Fibroblast of lung (primary cell): ENCODE data around the gene PLEKHA6. TPM values are rescaled to one million over a fixed set of nuclear protein-coding genes. Genes with fewer than 3 reads are reported as not detected.

ENCODE experiments used
- DNase-seq, 2 donors: peaks; one replicate each; pipeline versions ENCODE4 v3.0.0 to v3.0.0-alpha.2; 2010; ENCODE audit warnings: low read depth in 2 of 2
- H2AFZ ChIP-seq: 2 replicates; pipeline ENCODE4 v1.5.1; 2012; ENCODE audit warnings: low read length, control low read depth, inconsistent platforms
- H3K27ac ChIP-seq: 2 replicates; pipeline ENCODE4 v1.5.1; 2011; ENCODE audit warnings: low read length, control low read depth; ENCODE audit not compliant: insufficient read depth
- H3K27me3 ChIP-seq: 2 replicates; pipeline ENCODE4 v1.5.1; 2011; ENCODE audit warnings: mild to moderate bottlenecking, low read length; ENCODE audit not compliant: control insufficient read depth, insufficient read depth
- H3K36me3 ChIP-seq: 2 replicates; pipeline ENCODE4 v1.5.1; 2011; ENCODE audit warnings: low read length; ENCODE audit not compliant: control insufficient read depth, insufficient read depth
- H3K4me1 ChIP-seq: 2 replicates; pipeline ENCODE4 v1.5.1; 2011; ENCODE audit warnings: low read length; ENCODE audit not compliant: control insufficient read depth, insufficient read depth; ENCODE audit errors: extremely low read depth
- H3K4me2 ChIP-seq: 2 replicates; pipeline ENCODE4 v1.5.1; 2011; ENCODE audit warnings: low read length, control low read depth; ENCODE audit not compliant: insufficient read depth; ENCODE audit errors: extremely low read depth
- H3K4me3 ChIP-seq, 4 experiments: fragments of 200-600 bp in 1 of 4; sonication (generic) in 1 of 4; replicated peaks in 1 of 4; 2 replicates each; pipeline ENCODE4 v1.5.1; 2011 to 2016; ENCODE audit warnings: low read length in 4 of 4, low read depth in 3 of 4, mild to moderate bottlenecking in 3 of 4, control low read depth in 2 of 4, inconsistent platforms in 1 of 4, mixed read lengths in 1 of 4; ENCODE audit not compliant: insufficient read depth in 1 of 4; ENCODE audit errors: control extremely low read depth in 1 of 4
- H3K79me2 ChIP-seq: 2 replicates; pipeline ENCODE4 v1.5.1; 2012; ENCODE audit warnings: mild to moderate bottlenecking, low read length, inconsistent platforms; ENCODE audit not compliant: control insufficient read depth, insufficient read depth
- H3K9ac ChIP-seq: 2 replicates; pipeline ENCODE4 v1.5.1; 2011; ENCODE audit warnings: mild to moderate bottlenecking, low read length, control low read depth; ENCODE audit not compliant: insufficient read depth
- H3K9me3 ChIP-seq: 2 replicates; pipeline ENCODE4 v1.5.1; 2012; ENCODE audit warnings: low read depth, low read length; ENCODE audit not compliant: control insufficient read depth, insufficient read depth
- H4K20me1 ChIP-seq: 2 replicates; pipeline ENCODE4 v1.5.1; 2011; ENCODE audit warnings: low read length; ENCODE audit not compliant: control insufficient read depth, insufficient read depth; ENCODE audit errors: extremely low read depth
- CTCF ChIP-seq, 2 donors: IDR thresholded peaks in 1 of 2; conservative IDR thresholded peaks in 1 of 2; 1 replicate in 1 of 2; 2 replicates in 1 of 2; pipeline ENCODE4 v1.5.1; 2011 to 2012; ENCODE audit warnings: low read length in 2 of 2, control low read depth in 1 of 2, inconsistent platforms in 1 of 2, low read depth in 1 of 2, mild to moderate bottlenecking in 1 of 2
- EZH2 ChIP-seq: IDR thresholded peaks from 2 replicates; pipeline ENCODE4 v1.5.1; 2012; ENCODE audit warnings: low read length, control low read depth, mild to moderate bottlenecking; ENCODE audit errors: missing control alignments
- polyA plus RNA-seq, 2 donors: library from polyadenylated mRNA; depleted of rRNA in 1 of 2; stranded (reverse) in 1 of 2; unstranded in 1 of 2; fragments of >200 nt; gene quantifications; 2 replicates each; pipeline ENCODE4 v1.2.1, GENCODE V29; 2011 to 2012; ENCODE audit warnings: missing spikeins in 1 of 2
- total RNA-seq: library from RNA; depleted of rRNA; stranded (reverse); fragments of >200 nt; gene quantifications from 2 replicates; pipeline ENCODE4 v1.2.1, GENCODE V29; 2014

PLEKHA6 gene
- total and polyA plus RNA-seq, 2 donors (not counting 1 experiment from before 2014, with no cell fraction given) = 3.8 to 4.3 TPM

DNA sequence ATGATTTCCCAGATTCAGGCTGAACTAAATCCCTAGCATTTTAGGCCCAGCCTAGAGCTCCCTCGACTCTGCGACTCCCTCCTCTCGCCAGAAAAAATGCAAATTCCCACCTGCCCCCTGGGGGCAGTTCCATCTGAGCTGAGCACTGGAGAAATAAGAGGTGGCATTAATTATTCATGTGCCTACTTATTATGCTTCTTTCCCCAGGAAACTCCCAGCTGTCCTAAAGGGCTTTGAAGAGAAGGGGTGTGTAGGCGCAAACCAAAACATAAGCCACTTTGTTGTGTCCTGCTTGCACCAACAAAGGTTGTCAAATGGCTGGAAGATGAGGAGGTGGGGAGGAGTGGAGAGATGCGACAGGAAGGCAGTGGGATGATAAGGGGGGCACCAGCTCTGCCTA is 104.5 kb downstream of the PLEKHA6 start:
- Histone ChIP-seq H3K27ac (no peak overlapping the region), H3K27me3 (peaks cover 6% of the 10 kb centered on the region), H2AFZ (no peak overlapping the region), H3K4me3 (no peak overlapping the region), H3K9ac (no peak overlapping the region), H3K4me1 (peaks cover 3% of the 10 kb centered on the region), H3K79me2 (no peaks in the 10 kb centered on the region), H3K36me3 (no peaks in the 10 kb centered on the region), H4K20me1 (no peaks in the 10 kb centered on the region), H3K9me3 (no peaks in the 10 kb centered on the region), H3K4me2 (no peak overlapping the region)
- DNase-seq = no peak
- no peak for TF ChIP-seq EZH2

DNA sequence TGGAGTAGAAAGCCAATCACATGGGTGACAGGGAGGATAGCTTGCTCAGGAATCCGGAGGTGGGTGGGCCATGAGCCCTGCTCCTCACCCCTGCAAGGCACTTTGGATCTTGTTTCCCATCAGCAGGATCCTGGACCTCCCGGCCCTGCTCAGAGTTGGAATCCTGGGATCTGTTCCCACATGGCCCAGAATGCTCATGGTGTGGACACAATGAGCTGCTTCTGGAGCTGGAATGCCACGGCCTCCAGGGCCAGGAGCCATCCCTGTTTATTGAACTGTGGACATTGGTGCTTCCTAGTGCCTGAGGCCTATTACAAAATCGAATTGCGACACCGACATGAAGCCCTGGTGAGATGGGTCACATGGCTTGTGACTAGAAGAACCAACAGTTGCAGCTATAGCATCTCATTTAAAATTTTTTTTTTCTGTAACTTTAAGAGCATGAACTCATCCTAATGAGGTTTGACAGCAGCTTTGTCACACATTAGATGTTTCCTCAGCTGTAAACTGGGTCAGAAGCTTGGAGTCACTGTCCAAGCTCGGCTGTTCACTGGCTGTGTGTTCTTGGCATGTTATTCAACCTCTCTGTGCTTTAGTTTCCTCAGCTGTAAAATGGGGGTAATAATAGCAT is 105.6 kb downstream of the PLEKHA6 start:
- Histone ChIP-seq H3K27me3 (peaks cover 6% of the 10 kb centered on the region), H3K79me2 (no peaks in the 10 kb centered on the region), H3K27ac (no peak overlapping the region), H3K4me2 (no peak overlapping the region), H3K4me3 (no peak overlapping the region), H2AFZ (no peak overlapping the region), H4K20me1 (no peaks in the 10 kb centered on the region), H3K36me3 (no peaks in the 10 kb centered on the region), H3K9me3 (no peaks in the 10 kb centered on the region), H3K4me1 (peaks cover 3% of the 10 kb centered on the region), H3K9ac (no peak overlapping the region)
- DNase-seq = peak in 1 of 2 donors; percentile 84
- TF ChIP-seq CTCF (conservative IDR thresholded peaks at IDR 0.05 in 1 of 2, IDR thresholded peaks at IDR 0.05 in 1 of 2; ENCODE audit: low read depth in 1 of 2, low read length in 2 of 2) = no peak
- TF ChIP-seq EZH2 = no peak

DNA sequence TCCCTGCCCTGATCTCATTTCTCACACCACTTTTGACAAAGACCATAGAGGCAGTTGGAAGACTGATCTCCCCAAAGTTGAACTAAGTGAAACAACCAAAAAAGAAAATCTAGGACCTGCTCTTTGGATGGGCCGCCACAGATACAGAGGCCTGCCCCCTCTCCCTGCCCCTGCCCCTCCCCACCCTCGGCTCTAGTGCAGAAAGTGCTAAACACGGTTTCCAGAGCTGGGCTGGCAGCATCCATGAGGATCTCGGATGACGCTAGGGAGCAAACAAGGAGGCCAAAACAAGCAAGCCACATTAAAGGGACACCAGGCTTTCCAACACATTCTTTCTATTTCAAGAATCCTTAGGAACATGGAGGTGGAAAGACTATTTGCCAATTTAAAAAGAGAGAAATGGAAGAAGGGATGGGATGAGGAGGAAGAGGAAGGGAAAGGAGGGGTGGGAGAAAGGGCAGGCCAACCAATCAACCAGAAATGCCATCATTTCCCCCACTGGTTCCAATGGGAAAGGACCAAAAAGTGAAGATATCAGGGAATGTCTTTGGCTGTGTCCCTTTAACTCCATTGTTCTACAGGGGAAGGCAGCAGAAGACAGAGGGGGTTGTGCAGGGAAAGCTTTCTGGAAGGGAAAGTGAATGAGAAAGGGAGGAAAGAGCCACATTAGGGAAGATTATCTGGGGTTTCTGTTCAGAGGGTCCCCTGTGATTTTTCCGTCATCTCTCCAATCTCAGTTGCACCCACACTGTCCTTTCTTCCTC is 107.6 kb downstream of the PLEKHA6 start:
- no peaks in the 10 kb centered on the region for H3K36me3 ChIP-seq
- no peak overlapping the region for H3K4me3 ChIP-seq
- no peak for DNase-seq
- H3K79me2 ChIP-seq = no peaks in the 10 kb centered on the region
- TF ChIP-seq CTCF (conservative IDR thresholded peaks at IDR 0.05 in 1 of 2, IDR thresholded peaks at IDR 0.05 in 1 of 2; ENCODE audit: low read depth in 1 of 2, low read length in 2 of 2) (no peak), EZH2 (no peak)
- no peaks in the 10 kb centered on the region for H4K20me1 ChIP-seq
- H3K9me3 ChIP-seq = no peaks in the 10 kb centered on the region
- H2AFZ ChIP-seq = no peak overlapping the region
- H3K4me2 ChIP-seq = no peak overlapping the region
- H3K9ac ChIP-seq = no peak overlapping the region
- H3K27ac ChIP-seq = no peak overlapping the region
- peaks cover 3% of the 10 kb centered on the region for H3K4me1 ChIP-seq
- H3K27me3 ChIP-seq = peaks cover 6% of the 10 kb centered on the region
